Osteocyte (in vitro differentiated cells): ENCODE data around the gene MYL5. TPM values are rescaled to one million over a fixed set of nuclear protein-coding genes. Genes with fewer than 3 reads are reported as not detected.
A peak's percentile ranks its signal among the peaks of the same experiment; 100 is the strongest.

Experiments
- DNase-seq: peaks from one replicate; pipeline ENCODE4 v3.0.0; 2021; ENCODE audit warnings: mixed read lengths; ENCODE audit not compliant: unreplicated experiment; ENCODE audit errors: extremely low spot score
- H3K27ac Mint-ChIP-seq: one replicate; pipeline ENCODE4 v1.8.0; 2021; ENCODE audit warnings: mild to moderate bottlenecking, mixed read lengths; ENCODE audit not compliant: unreplicated experiment
- H3K27me3 Mint-ChIP-seq: one replicate; pipeline ENCODE4 v1.8.0; 2021; ENCODE audit warnings: mixed read lengths; ENCODE audit not compliant: unreplicated experiment
- H3K36me3 Mint-ChIP-seq: one replicate; pipeline ENCODE4 v1.8.0; 2021; ENCODE audit warnings: mixed read lengths; ENCODE audit not compliant: unreplicated experiment
- H3K4me1 Mint-ChIP-seq: one replicate; pipeline ENCODE4 v1.8.0; 2021; ENCODE audit warnings: mixed read lengths; ENCODE audit not compliant: unreplicated experiment
- H3K4me3 Mint-ChIP-seq: one replicate; pipeline ENCODE4 v1.8.0; 2021; ENCODE audit warnings: mild to moderate bottlenecking, moderate library complexity, mixed read lengths; ENCODE audit not compliant: unreplicated experiment
- H3K9me3 Mint-ChIP-seq: one replicate; pipeline ENCODE4 v1.8.0; 2021; ENCODE audit warnings: mixed read lengths; ENCODE audit not compliant: unreplicated experiment
- total RNA-seq: library from RNA; stranded (reverse); gene quantifications from 2 replicates; pipeline ENCODE4 v1.2.1, GENCODE V29; 2021
- TF ChIP-seq, protein P1 (sequence below): fragments of 200-600 bp; sonication (generic); IDR thresholded peaks from 2 replicates; pipeline ENCODE4 v1.5.0; 2021; ENCODE audit warnings: antibody characterized with exemption, mild to moderate bottlenecking, moderate library complexity

The MYL5 gene
- total RNA-seq, 1 donor from 2014 or later, result 32.2 TPM

DNA sequence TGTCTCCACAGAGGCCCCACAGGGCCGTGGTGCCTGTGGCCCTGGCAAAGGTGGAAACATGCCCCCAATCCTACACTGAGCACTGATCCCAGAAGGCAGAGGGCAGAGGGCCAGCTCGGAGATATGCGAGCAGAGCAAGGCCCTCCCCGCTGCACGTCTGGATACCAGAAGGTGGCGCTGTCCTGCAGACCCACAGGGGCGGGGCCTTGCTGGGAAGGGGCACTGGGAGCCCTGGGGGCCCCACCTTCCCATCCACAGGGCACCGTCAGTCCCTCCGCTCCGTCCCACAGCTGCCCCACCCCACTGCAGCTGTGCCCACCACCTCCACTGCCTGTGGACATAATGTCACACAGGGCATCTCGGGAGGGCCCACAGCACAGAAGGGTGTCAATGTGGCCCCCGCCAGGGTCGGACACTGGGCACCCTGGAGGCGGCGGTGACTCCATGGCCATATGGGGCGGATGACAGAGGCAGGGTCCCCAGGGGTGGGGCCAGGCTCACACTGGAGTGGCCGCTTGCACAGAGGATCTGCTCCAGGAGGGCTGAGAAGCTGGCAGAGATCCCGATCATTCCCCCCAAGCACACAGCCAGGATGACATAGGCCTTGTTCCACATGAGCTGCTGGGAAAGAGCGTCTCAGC lies 9.8 kb downstream of the MYL5 start:
- no peak overlapping the region for H3K4me3 Mint-ChIP-seq

DNA sequence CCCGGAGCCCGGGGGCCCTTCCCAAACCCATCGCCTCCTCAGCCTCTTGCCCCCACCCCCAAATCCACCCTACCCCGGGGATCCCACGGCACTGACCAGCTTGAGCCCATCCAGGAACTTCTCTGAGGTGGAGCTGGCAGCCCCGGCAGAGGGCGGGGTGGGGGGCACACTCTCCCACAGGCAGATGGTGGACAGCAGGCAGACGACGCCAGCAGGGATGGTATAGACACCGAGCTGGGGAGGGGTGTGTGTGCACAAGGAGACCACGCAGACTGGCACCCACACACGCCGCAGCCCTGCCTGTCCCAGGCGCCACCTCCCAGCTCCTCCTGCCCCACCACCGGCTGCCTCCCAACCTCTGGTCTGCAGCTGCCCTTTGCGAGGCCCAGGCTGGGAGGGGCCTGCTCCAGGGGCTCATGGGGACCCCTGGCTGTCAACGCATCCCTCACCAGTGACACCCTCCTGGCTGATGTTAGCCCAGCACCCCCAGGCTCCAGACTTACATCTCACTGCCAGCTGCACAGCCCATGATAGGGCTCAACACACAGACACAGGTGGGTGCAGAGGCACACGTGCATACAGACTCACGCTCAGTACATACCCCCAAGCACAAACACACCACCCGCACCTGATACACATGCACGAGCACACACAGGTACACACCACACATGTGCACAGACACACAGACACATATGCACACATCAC lies 10.4 kb downstream of the MYL5 start:
- no peak overlapping the region for H3K4me3 Mint-ChIP-seq
- no peaks in the 10 kb centered on the region for H3K9me3 Mint-ChIP-seq
- peaks cover 18% of the 10 kb centered on the region for H3K4me1 Mint-ChIP-seq
- H3K36me3 Mint-ChIP-seq, result no peaks in the 10 kb centered on the region
- TF ChIP-seq, protein P1, sequence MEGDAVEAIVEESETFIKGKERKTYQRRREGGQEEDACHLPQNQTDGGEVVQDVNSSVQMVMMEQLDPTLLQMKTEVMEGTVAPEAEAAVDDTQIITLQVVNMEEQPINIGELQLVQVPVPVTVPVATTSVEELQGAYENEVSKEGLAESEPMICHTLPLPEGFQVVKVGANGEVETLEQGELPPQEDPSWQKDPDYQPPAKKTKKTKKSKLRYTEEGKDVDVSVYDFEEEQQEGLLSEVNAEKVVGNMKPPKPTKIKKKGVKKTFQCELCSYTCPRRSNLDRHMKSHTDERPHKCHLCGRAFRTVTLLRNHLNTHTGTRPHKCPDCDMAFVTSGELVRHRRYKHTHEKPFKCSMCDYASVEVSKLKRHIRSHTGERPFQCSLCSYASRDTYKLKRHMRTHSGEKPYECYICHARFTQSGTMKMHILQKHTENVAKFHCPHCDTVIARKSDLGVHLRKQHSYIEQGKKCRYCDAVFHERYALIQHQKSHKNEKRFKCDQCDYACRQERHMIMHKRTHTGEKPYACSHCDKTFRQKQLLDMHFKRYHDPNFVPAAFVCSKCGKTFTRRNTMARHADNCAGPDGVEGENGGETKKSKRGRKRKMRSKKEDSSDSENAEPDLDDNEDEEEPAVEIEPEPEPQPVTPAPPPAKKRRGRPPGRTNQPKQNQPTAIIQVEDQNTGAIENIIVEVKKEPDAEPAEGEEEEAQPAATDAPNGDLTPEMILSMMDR, result no peak
- H3K27ac Mint-ChIP-seq, result no peak overlapping the region
- H3K27me3 Mint-ChIP-seq, result no peaks in the 10 kb centered on the region
- no peak for DNase-seq

More for the DNA sequence above, 9.8 kb downstream of the MYL5 start:
- Mint-ChIP-seq H3K4me1 (peaks cover 18% of the 10 kb centered on the region), H3K27me3 (no peaks in the 10 kb centered on the region), H3K36me3 (no peaks in the 10 kb centered on the region), H3K9me3 (no peaks in the 10 kb centered on the region), H3K27ac (no peak overlapping the region)
- DNase-seq, result no peak
- TF ChIP-seq, protein P1, result peak; percentile 69

DNA sequence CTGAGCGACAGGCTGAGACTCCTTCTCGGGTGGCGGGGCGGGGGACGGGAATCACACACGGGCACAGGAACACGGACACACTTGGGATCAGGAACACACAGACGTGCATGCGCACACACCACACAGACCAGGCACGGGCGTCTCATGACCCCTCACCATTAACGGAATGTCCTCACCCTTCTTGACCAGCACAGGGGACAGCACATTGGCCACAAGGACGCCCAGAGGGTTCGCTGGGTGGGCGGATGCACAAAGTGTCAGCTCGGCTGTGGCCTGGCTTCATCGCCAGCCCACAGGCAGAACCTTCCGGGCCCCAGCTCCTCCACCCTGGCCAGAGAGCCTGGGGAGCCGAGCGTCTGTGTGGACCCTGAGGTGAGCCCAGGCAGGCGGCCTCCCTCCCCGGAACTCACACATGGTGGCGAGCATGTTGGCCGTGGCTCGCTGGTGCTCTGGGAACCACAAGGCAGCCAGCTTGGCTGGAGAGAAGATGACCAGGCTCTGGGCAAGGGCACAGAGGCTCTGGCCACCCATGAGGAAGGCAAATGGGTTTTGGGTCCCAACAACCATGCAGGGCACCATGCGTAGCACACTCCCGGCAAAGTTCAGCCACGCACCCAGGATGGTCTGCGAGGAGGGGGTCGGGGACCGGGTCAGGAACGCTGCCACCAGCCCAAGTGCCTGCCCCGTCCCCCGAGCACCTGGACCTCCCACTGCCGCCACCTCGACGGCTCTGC lies 11.5 kb downstream of the MYL5 start:
- Mint-ChIP-seq H3K9me3 (no peaks in the 10 kb centered on the region), H3K36me3 (no peaks in the 10 kb centered on the region), H3K27ac (no peak overlapping the region), H3K4me3 (no peak overlapping the region), H3K27me3 (no peaks in the 10 kb centered on the region), H3K4me1 (peaks cover 16% of the 10 kb centered on the region)
- TF ChIP-seq, protein P1, result no peak
- DNase-seq, result no peak

DNA sequence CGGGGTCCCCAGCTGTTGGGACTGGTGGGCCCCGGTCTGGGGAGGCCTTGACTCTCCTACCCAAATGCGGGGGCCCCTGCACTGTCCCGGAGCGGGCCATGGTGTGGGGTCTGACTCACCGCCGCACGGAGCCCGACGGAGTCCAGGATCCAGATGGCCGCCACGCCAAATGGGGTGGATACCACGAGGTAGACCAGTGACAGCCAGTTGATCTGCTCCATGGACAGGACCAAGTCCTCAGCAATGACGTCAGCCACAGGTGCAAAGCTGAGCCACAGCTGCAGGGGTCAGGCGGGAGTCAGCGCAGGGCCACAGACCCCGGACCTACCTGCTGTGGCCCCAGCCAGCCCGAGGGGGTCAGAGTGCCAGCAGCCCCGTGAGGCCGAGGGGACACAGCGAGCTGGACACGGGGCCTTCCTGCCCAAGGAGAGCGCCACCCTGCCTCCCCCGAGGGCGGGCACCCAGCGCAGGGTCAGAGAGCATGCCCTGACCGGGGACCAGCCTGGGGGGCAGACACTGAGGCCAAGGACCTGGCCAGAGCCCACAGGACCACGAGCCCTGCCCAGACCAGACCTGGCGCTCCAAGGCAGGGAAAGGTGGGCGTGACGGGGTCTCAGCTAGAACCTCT lies 12.2 kb downstream of the MYL5 start:
- no peak overlapping the region for H3K4me3 Mint-ChIP-seq
- H3K27ac Mint-ChIP-seq, result no peak overlapping the region
- no peak for DNase-seq
- H3K27me3 Mint-ChIP-seq, result no peaks in the 10 kb centered on the region
- H3K4me1 Mint-ChIP-seq, result peaks cover 15% of the 10 kb centered on the region
- TF ChIP-seq, protein P1, result no peak
- H3K36me3 Mint-ChIP-seq, result no peaks in the 10 kb centered on the region
- no peaks in the 10 kb centered on the region for H3K9me3 Mint-ChIP-seq
